ENCODE data around the gene ELFN1. TPM values are rescaled to one million over a fixed set of nuclear protein-coding genes. Genes with fewer than 3 reads are reported as not detected.

Gene ELFN1
- total RNA-seq, 1 donor from 2014 or later, result 1.6 TPM

DNA sequence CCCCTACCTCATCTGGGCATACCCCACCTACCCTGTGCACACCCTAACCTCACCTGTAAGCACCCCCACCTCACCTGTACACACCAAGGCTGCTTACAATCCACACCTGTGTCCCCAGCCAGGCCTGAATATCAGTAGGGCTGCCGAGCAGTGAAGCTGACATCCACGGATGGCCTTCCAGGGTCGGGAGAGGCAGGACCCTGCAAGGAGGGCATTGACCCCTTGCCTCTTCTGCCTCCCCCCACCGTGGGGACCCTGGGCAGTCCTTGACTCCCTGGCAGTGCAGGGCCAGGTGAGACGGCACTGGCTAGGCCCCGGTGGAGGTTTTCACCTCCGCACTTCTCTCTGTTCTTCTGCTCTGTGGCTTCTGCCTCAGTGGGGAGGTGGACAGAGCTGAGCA is 37.6 kb upstream of the ELFN1 start:
- Histone ChIP-seq H3K27ac (ENCODE audit: low read depth, low read length) (no peak overlapping the region), H3K36me3 (ENCODE audit: control insufficient read depth in 3 of 3, insufficient read depth in 3 of 3, low read length in 3 of 3) (no peaks in the 10 kb centered on the region), H3K27me3 (ENCODE audit: control insufficient read depth in 3 of 3, insufficient read depth in 3 of 3, low read length in 3 of 3) (peaks cover 3 to 17% (median 7%) of the 10 kb centered on the region in 3 donors), H3K9me3 (ENCODE audit: control insufficient read depth in 3 of 3, low read length in 3 of 3) (peaks cover 3 to 9% (median 8%) of the 10 kb centered on the region in 3 donors), H3K9ac (ENCODE audit: low read depth in 1 of 3, low read length in 3 of 3) (no peak overlapping the region), H3K4me1 (ENCODE audit: control insufficient read depth in 3 of 3, insufficient read depth in 3 of 3, low read length in 3 of 3) (no peaks in the 10 kb centered on the region), H3K4me3 (ENCODE audit: low read length in 3 of 3) (no peak overlapping the region)

DNA sequence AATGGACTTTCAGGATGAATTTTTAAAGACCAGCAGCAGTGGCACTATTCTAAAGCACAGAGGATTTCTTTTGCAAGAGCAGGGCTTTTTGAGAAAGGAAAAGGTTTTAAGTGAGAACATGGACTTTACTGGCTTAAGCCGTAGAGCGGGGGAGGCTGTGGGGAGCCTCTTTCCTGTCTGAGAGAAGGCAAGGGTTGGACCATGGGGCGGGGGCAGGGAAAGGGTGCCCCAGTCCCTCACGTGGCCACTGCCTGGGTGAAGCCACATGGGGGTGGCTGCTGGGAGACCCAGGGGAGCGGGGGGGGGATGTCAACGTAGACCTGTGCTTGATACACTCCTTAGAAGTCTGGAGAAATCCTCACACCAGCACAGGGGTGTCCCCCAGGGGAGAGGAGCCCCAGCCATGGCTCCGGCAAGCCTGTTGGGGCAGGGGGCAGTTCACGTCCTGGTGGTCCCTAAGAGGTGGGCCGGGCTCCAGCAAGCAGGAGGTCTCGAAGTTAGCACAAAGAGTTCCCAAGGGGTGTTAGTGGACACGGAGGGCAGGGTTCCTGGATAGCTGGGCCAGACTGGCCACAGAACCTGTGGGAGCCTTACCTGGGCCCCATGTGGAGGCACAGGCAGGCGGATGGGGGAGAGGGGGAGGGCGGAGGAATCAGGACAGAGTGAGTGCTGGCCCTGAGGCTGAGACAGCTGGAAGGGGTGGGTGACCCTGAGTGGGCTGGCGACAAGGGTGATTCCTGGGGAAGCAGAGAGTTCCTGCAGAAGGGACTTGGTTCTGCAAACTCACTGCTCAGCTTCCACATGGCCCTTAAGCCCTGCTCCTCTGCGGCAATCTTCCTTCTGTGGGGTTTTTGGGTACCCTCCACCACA is 36.9 kb upstream of the ELFN1 start:
- no peak overlapping the region for H3K9ac ChIP-seq (ENCODE audit: low read depth in 1 of 3, low read length in 3 of 3)
- H3K36me3 ChIP-seq (ENCODE audit: control insufficient read depth in 3 of 3, insufficient read depth in 3 of 3, low read length in 3 of 3), result no peaks in the 10 kb centered on the region
- peaks cover 3 to 9% (median 8%) of the 10 kb centered on the region in 3 donors for H3K9me3 ChIP-seq (ENCODE audit: control insufficient read depth in 3 of 3, low read length in 3 of 3)
- peaks cover 5 to 6% (median 5%) of the 10 kb centered on the region in 3 donors for H3K4me1 ChIP-seq (ENCODE audit: control insufficient read depth in 3 of 3, insufficient read depth in 3 of 3, low read length in 3 of 3)
- H3K27me3 ChIP-seq (ENCODE audit: control insufficient read depth in 3 of 3, insufficient read depth in 3 of 3, low read length in 3 of 3), result peaks cover 3 to 17% (median 7%) of the 10 kb centered on the region in 3 donors
- H3K4me3 ChIP-seq (ENCODE audit: low read length in 3 of 3), result no peak overlapping the region
- no peak overlapping the region for H3K27ac ChIP-seq (ENCODE audit: low read depth, low read length)

DNA sequence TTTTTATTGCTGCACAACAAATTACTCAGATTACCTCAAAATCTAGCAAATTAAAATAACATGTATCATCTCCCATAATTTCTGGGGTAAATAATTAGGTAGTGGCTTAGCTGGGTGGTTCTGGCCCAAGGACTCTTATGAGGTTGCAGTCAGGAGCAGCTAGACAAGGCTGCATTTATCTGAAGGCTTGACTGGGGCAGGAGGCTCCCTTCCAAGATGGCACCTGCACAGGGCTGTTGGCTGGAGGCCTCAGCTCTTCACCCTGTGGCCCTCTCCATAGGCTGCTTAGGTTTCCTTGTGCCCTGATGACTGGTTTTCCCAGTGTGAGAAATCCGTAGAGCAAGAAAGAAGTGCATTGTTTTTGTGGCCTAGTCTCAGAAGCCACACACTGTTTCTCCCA is 34.7 kb upstream of the ELFN1 start:
- peaks cover 3 to 9% (median 8%) of the 10 kb centered on the region in 3 donors for H3K9me3 ChIP-seq (ENCODE audit: control insufficient read depth in 3 of 3, low read length in 3 of 3)
- no peak overlapping the region for H3K9ac ChIP-seq (ENCODE audit: low read depth in 1 of 3, low read length in 3 of 3)
- H3K4me3 ChIP-seq (ENCODE audit: low read length in 3 of 3), result no peak overlapping the region
- H3K27me3 ChIP-seq (ENCODE audit: control insufficient read depth in 3 of 3, insufficient read depth in 3 of 3, low read length in 3 of 3), result peaks cover 3 to 17% (median 7%) of the 10 kb centered on the region in 3 donors
- no peaks in the 10 kb centered on the region for H3K36me3 ChIP-seq (ENCODE audit: control insufficient read depth in 3 of 3, insufficient read depth in 3 of 3, low read length in 3 of 3)
- no peak overlapping the region for H3K27ac ChIP-seq (ENCODE audit: low read depth, low read length)
- H3K4me1 ChIP-seq (ENCODE audit: control insufficient read depth in 3 of 3, insufficient read depth in 3 of 3, low read length in 3 of 3), result peaks cover 6 to 15% (median 14%) of the 10 kb centered on the region in 3 donors

DNA sequence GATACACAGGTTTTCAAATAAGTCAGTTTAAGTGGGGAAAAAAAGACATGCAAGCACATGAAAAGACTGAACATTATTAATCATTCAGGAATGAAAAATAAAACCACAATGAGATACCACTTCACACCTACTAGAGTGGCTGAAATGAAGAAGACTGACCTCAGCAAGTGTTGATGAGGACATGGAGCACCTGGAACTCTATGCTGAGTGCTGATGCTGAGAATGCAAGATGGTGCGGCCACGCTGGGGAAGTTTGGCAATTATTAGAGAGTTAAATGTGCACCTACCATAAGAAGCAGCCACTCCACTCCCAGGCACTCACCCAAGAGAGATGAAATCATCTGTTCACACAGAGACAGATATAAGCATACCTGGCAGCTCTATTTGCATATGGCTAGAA is 32.9 kb upstream of the ELFN1 start:
- Histone ChIP-seq H3K27me3 (ENCODE audit: control insufficient read depth in 3 of 3, insufficient read depth in 3 of 3, low read length in 3 of 3) (peaks cover 0 to 19% (median 6%) of the 10 kb centered on the region in 3 donors), H3K9me3 (ENCODE audit: control insufficient read depth in 3 of 3, low read length in 3 of 3) (peaks cover 3 to 9% (median 8%) of the 10 kb centered on the region in 3 donors), H3K4me1 (ENCODE audit: control insufficient read depth in 3 of 3, insufficient read depth in 3 of 3, low read length in 3 of 3) (peaks cover 6 to 15% (median 14%) of the 10 kb centered on the region in 3 donors), H3K36me3 (ENCODE audit: control insufficient read depth in 3 of 3, insufficient read depth in 3 of 3, low read length in 3 of 3) (no peaks in the 10 kb centered on the region), H3K4me3 (ENCODE audit: low read length in 3 of 3) (no peak overlapping the region), H3K27ac (ENCODE audit: low read depth, low read length) (no peak overlapping the region), H3K9ac (ENCODE audit: low read depth in 1 of 3, low read length in 3 of 3) (no peak overlapping the region)

DNA sequence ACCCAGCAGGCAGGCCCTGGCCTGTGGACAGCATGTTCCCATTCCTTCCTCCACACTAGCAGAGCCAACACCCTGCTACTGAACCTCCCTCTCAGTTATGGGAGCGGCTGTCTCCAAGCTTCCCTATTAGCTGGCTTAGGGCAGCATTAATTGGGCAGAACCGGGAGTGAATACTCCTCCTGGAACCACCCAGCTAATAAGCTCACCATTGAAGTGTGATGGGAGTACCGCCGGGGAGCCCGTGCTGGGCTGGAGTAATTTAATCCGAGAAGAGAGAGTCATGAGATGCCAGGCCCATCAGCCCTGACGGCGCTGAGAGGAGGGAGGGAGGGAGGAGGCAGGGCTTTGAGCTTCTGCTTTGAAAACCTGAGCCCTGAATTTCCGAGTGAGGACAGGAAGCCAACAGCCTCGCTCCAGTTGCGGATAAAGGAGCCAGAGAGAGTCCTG is 31.8 kb upstream of the ELFN1 start:
- Histone ChIP-seq H3K9me3 (ENCODE audit: control insufficient read depth in 3 of 3, low read length in 3 of 3) (peaks cover 3 to 9% (median 8%) of the 10 kb centered on the region in 3 donors), H3K9ac (ENCODE audit: low read depth in 1 of 3, low read length in 3 of 3) (peak overlapping the region in 1 of 3 donors; percentile 64), H3K4me3 (ENCODE audit: low read length in 3 of 3) (peak overlapping the region in 1 of 3 donors; percentile 22), H3K27me3 (ENCODE audit: control insufficient read depth in 3 of 3, insufficient read depth in 3 of 3, low read length in 3 of 3) (peaks cover 0 to 22% (median 13%) of the 10 kb centered on the region in 3 donors), H3K27ac (ENCODE audit: low read depth, low read length) (peak overlapping the region; percentile 75), H3K36me3 (ENCODE audit: control insufficient read depth in 3 of 3, insufficient read depth in 3 of 3, low read length in 3 of 3) (no peaks in the 10 kb centered on the region), H3K4me1 (ENCODE audit: control insufficient read depth in 3 of 3, insufficient read depth in 3 of 3, low read length in 3 of 3) (peaks cover 6 to 15% (median 14%) of the 10 kb centered on the region in 3 donors)

DNA sequence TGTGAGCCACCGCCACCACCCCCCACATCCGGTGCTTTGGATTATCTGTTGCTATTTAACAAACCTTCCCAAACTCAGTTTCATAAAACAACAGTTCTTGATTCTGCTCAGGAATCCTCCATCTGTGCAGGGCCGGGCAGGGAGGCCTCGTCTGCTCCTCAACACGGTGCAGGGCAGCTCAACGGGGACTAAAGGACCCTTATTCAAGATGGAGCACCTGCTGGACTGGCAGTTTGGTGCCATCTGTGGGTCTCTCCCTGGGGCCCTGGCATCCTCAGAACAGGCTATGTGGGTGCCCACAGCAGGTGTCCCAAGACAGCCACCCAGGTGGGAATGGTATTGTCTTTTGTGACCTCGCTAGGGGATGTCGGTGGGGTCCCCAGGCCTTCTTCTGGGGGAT is 31.0 kb upstream of the ELFN1 start:
- H3K9me3 ChIP-seq (ENCODE audit: control insufficient read depth in 3 of 3, low read length in 3 of 3), result peaks cover 3 to 9% (median 8%) of the 10 kb centered on the region in 3 donors

DNA sequence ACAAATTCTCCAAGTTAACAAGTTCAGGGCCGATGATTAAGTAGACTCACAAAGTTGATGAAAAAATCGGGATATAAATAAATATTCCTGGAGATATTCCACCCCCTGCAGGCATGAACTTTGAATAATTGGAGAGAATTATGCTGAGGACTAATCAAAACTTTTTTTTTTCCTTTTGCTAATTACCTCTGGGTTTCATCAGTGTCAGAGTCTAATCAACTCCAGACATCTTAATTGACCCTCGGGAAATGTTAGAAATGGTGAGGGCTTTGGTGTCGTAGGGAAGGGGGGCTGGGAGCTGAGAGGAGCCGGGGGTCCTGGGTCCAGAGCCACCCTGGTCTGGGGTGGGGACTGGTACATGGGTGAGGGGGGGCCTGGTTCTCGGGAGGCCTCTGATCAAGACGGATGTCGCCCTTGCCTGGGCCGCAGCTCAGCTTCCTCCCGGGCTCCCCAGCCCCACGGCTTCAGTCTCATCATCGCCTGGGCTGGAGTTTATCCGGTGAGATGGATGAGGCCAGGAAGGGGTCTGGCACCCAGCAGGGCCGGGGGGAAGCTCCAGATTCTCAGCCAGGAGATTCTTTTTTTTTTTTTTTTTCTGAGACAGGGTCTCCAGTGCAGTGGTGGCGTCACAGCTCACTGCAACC is 30.4 kb upstream of the ELFN1 start:
- Histone ChIP-seq H3K9me3 (ENCODE audit: control insufficient read depth in 3 of 3, low read length in 3 of 3) (peaks cover under 1 to 7% (median 5%) of the 10 kb centered on the region in 3 donors), H3K4me3 (ENCODE audit: low read length in 3 of 3) (no peak overlapping the region)

More for the DNA sequence above, 31.0 kb upstream of the ELFN1 start:
- Histone ChIP-seq H3K27ac (ENCODE audit: low read depth, low read length) (peak overlapping the region; percentile 75), H3K4me1 (ENCODE audit: control insufficient read depth in 3 of 3, insufficient read depth in 3 of 3, low read length in 3 of 3) (peaks cover 6 to 15% (median 14%) of the 10 kb centered on the region in 3 donors), H3K4me3 (ENCODE audit: low read length in 3 of 3) (no peak overlapping the region), H3K9ac (ENCODE audit: low read depth in 1 of 3, low read length in 3 of 3) (peak overlapping the region in 1 of 3 donors; percentile 20), H3K36me3 (ENCODE audit: control insufficient read depth in 3 of 3, insufficient read depth in 3 of 3, low read length in 3 of 3) (no peaks in the 10 kb centered on the region), H3K27me3 (ENCODE audit: control insufficient read depth in 3 of 3, insufficient read depth in 3 of 3, low read length in 3 of 3) (peaks cover 0 to 25% (median 19%) of the 10 kb centered on the region in 3 donors)

DNA sequence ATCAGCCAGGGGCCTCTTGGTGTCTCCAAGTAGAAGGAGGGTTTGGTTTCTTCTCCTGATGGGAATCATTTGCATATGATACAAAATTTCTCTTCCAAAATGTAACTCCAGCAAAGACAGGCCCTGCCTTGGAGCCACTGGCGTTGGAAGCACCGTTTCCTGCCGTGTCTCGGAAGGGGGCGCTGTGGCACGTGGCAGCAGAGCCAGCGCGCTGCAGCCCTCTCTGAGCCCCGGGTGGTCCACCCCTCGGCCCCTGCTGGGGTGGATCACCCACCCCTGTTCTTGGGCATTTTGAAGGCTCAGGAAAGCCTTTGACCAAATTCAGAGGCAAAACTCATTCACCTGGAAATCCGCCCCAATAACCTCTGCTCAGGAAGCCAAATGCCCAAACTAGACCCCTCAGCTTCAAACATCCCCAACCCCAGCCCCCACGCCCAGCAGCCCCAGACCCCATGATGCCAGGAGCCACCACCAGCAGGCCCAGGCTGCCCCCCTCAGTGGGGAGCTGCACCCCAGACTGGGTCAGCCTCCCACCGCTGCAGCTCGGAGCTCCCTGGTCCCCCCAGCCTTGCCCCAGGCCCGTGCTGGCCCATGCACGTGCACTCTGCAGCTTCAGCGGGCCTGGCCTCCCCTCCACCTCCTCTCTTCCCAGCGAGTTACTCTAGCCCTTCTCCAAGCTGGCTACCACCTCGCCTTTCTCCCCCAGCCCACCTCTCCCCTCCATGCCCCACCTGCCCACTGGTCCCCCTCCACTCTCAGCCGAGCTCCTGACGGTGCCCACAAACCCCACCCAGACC is 29.5 kb upstream of the ELFN1 start:
- H3K9me3 ChIP-seq (ENCODE audit: control insufficient read depth in 3 of 3, low read length in 3 of 3), result peaks cover 0 to 3% (median 0%) of the 10 kb centered on the region in 3 donors
- no peaks in the 10 kb centered on the region for H3K36me3 ChIP-seq (ENCODE audit: control insufficient read depth in 3 of 3, insufficient read depth in 3 of 3, low read length in 3 of 3)
- H3K4me3 ChIP-seq (ENCODE audit: low read length in 3 of 3), result no peak overlapping the region
- peaks cover 6 to 22% (median 20%) of the 10 kb centered on the region in 3 donors for H3K4me1 ChIP-seq (ENCODE audit: control insufficient read depth in 3 of 3, insufficient read depth in 3 of 3, low read length in 3 of 3)
- H3K27ac ChIP-seq (ENCODE audit: low read depth, low read length), result no peak overlapping the region
- H3K27me3 ChIP-seq (ENCODE audit: control insufficient read depth in 3 of 3, insufficient read depth in 3 of 3, low read length in 3 of 3), result peaks cover 0 to 22% (median 20%) of the 10 kb centered on the region in 3 donors
- H3K9ac ChIP-seq (ENCODE audit: low read depth in 1 of 3, low read length in 3 of 3), result no peak overlapping the region

More for the DNA sequence above, 30.4 kb upstream of the ELFN1 start:
- Histone ChIP-seq H3K9ac (ENCODE audit: low read depth in 1 of 3, low read length in 3 of 3) (no peak overlapping the region), H3K27me3 (ENCODE audit: control insufficient read depth in 3 of 3, insufficient read depth in 3 of 3, low read length in 3 of 3) (peaks cover 0 to 21% (median 20%) of the 10 kb centered on the region in 3 donors), H3K27ac (ENCODE audit: low read depth, low read length) (no peak overlapping the region), H3K36me3 (ENCODE audit: control insufficient read depth in 3 of 3, insufficient read depth in 3 of 3, low read length in 3 of 3) (no peaks in the 10 kb centered on the region), H3K4me1 (ENCODE audit: control insufficient read depth in 3 of 3, insufficient read depth in 3 of 3, low read length in 3 of 3) (peaks cover 6 to 15% (median 14%) of the 10 kb centered on the region in 3 donors)

DNA sequence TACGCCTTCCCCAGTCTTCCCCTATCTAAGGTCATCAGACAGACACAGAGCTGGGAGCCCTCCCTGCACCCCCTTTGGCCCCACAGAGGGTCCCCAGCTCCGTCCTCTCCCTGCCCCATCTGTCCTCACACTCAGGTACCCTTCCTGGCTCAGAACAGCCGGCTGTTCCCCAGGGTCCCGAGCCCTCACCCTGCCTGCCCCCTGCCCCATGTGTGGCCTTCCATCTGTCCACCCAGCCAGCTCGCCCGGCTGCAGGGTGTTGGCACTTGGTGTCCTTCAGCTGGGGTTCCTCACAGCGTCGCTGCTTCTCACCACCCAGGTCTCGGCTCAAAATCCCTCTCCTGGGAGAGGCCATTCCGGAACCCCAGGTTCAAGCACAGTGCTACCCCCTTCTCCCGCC is 28.9 kb upstream of the ELFN1 start:
- Histone ChIP-seq H3K9ac (ENCODE audit: low read depth in 1 of 3, low read length in 3 of 3) (no peak overlapping the region), H3K4me1 (ENCODE audit: control insufficient read depth in 3 of 3, insufficient read depth in 3 of 3, low read length in 3 of 3) (peaks cover 6 to 23% (median 21%) of the 10 kb centered on the region in 3 donors), H3K4me3 (ENCODE audit: low read length in 3 of 3) (no peak overlapping the region), H3K36me3 (ENCODE audit: control insufficient read depth in 3 of 3, insufficient read depth in 3 of 3, low read length in 3 of 3) (no peaks in the 10 kb centered on the region), H3K9me3 (ENCODE audit: control insufficient read depth in 3 of 3, low read length in 3 of 3) (peaks cover 0 to 3% (median 0%) of the 10 kb centered on the region in 3 donors), H3K27ac (ENCODE audit: low read depth, low read length) (no peak overlapping the region), H3K27me3 (ENCODE audit: control insufficient read depth in 3 of 3, insufficient read depth in 3 of 3, low read length in 3 of 3) (peaks cover 0 to 22% (median 20%) of the 10 kb centered on the region in 3 donors)

Data from skeletal muscle tissue (tissue), 4 donors.